B cell (primary cell): ENCODE results near the gene LRRN4. TPM values are rescaled to one million over a fixed set of nuclear protein-coding genes. Genes with fewer than 3 reads are reported as not detected.

Experiments used
- ATAC-seq: fragments of 200-7000 bp; cut with Tn5 transposase; one replicate; pipeline ENCODE4 v1.10.0; 2021; ENCODE audit warnings: low read depth, mild to moderate bottlenecking, moderate number of reproducible peaks, moderate library complexity
- CTCF ChIA-PET: fragments of 350-600 bp; sonication (Branson Sonifier 250); formaldehyde crosslinking; loops from one replicate; lab custom pipeline; 2021; ENCODE audit warnings: antibody characterized with exemption, inconsistent platforms; lab: Charles Lee
- POLR2A ChIA-PET: fragments of 350-600 bp; sonication (Branson Sonifier 250); formaldehyde crosslinking; loops from one replicate; lab custom pipeline; 2021; ENCODE audit warnings: antibody characterized with exemption; lab: Charles Lee
- DNase-seq: peaks from one replicate; pipeline ENCODE4 v3.0.0; 2013
- H2AFZ ChIP-seq: 2 replicates; pipeline ENCODE4 v1.6.1; 2012; ENCODE audit warnings: mild to moderate bottlenecking, low read depth, low read length; ENCODE audit not compliant: insufficient read depth, poor library complexity, severe bottlenecking
- H3K27ac ChIP-seq, 2 donors: 1 replicate in 1 of 2; 2 replicates in 1 of 2; pipeline ENCODE4 v1.5.1; 2012 to 2013; ENCODE audit warnings: low read length in 2 of 2, mild to moderate bottlenecking in 2 of 2, moderate library complexity in 1 of 2
- H3K27me3 ChIP-seq, 4 experiments: fragments of 200-600 bp in 1 of 4; sonication (generic) in 1 of 4; replicated peaks in 1 of 4; 1 replicate in 2 of 4; 2 replicates in 2 of 4; pipeline versions ENCODE4 v1.6.1 to v1.7.0; 2013 to 2016; ENCODE audit warnings: low read length in 3 of 4, mild to moderate bottlenecking in 2 of 4, mixed read lengths in 1 of 4, moderate library complexity in 1 of 4; ENCODE audit not compliant: insufficient read depth in 4 of 4, control insufficient read depth in 3 of 4; ENCODE audit errors: control extremely low read depth in 1 of 4
- H3K36me3 ChIP-seq, 2 experiments: replicated peaks in 1 of 2; 1 replicate in 1 of 2; 2 replicates in 1 of 2; pipeline versions ENCODE4 v1.6.1 to v1.7.1; 2013; ENCODE audit warnings: low read length in 1 of 2; ENCODE audit not compliant: insufficient read depth in 2 of 2, control insufficient read depth in 1 of 2; ENCODE audit errors: control extremely low read depth in 1 of 2, extremely low read depth in 1 of 2
- H3K4me1 ChIP-seq, 2 donors: fragments of 200-600 bp in 1 of 2; sonication (generic) in 1 of 2; 1 replicate in 1 of 2; 2 replicates in 1 of 2; pipeline versions ENCODE4 v1.5.1 to v1.6.1; 2013 to 2017; ENCODE audit warnings: low read length in 2 of 2; ENCODE audit not compliant: control insufficient read depth in 2 of 2, insufficient read depth in 2 of 2
- H3K4me2 ChIP-seq: replicated peaks from 2 replicates; pipeline ENCODE3; 2012; ENCODE audit warnings: mild to moderate bottlenecking, low read depth, low read length; ENCODE audit not compliant: poor library complexity, severe bottlenecking
- H3K4me3 ChIP-seq, 5 experiments: fragments of 200-600 bp in 1 of 5; sonication (generic) in 1 of 5; 1 replicate in 3 of 5; 2 replicates in 2 of 5; pipeline versions ENCODE4 v1.5.1 to v1.7.0; 2011 to 2016; ENCODE audit warnings: low read length in 4 of 5, mild to moderate bottlenecking in 4 of 5, low read depth in 2 of 5, control low read depth in 1 of 5, moderate library complexity in 1 of 5; ENCODE audit not compliant: insufficient read depth in 1 of 5; ENCODE audit errors: control extremely low read depth in 1 of 5, extremely low read depth in 1 of 5
- H3K79me2 ChIP-seq: fragments of 200-600 bp; sonication (generic); one replicate; pipeline ENCODE4 v1.6.0; 2016; ENCODE audit warnings: low read length; ENCODE audit not compliant: control insufficient read depth, insufficient read depth
- H3K9ac ChIP-seq: fragments of 200-600 bp; sonication (generic); 2 replicates; pipeline ENCODE4 v1.6.1; 2017; ENCODE audit warnings: mild to moderate bottlenecking, low read length, moderate library complexity
- H3K9me3 ChIP-seq, 3 donors: one replicate each; pipeline versions ENCODE4 v1.6.1 to v1.7.1; 2013; ENCODE audit warnings: low read length in 2 of 3; ENCODE audit not compliant: control insufficient read depth in 2 of 3, insufficient read depth in 1 of 3; ENCODE audit errors: control extremely low read depth in 1 of 3
- H4K20me1 ChIP-seq: 2 replicates; pipeline ENCODE4 v1.6.0; 2012; ENCODE audit warnings: mild to moderate bottlenecking, low read length; ENCODE audit not compliant: insufficient read depth, control insufficient read depth, poor library complexity, severe bottlenecking
- H3K27ac Mint-ChIP-seq: one replicate; pipeline ENCODE4 v1.8.0; 2021; ENCODE audit warnings: mixed read lengths
- H3K27me3 Mint-ChIP-seq: one replicate; pipeline ENCODE4 v1.8.0; 2021; ENCODE audit warnings: mixed read lengths
- H3K4me1 Mint-ChIP-seq: one replicate; pipeline ENCODE4 v1.8.0; 2021; ENCODE audit warnings: mixed read lengths
- H3K4me3 Mint-ChIP-seq: one replicate; pipeline ENCODE4 v1.8.0; 2021; ENCODE audit warnings: mixed read lengths
- H3K9me3 Mint-ChIP-seq: one replicate; pipeline ENCODE4 v1.8.0; 2022; ENCODE audit warnings: mixed read lengths; ENCODE audit not compliant: insufficient read depth
- CTCF ChIP-seq: fragments of 200-600 bp; IDR thresholded peaks from one replicate; pipeline ENCODE4 v1.8.0; 2022; ENCODE audit warnings: antibody characterized with exemption, mild to moderate bottlenecking
- EZH2 ChIP-seq: IDR thresholded peaks from 2 replicates; pipeline ENCODE4 v1.6.1; 2012; ENCODE audit warnings: borderline replicate concordance, low read depth, mild to moderate bottlenecking, moderate library complexity, low read length; ENCODE audit not compliant: insufficient read depth, poor library complexity, severe bottlenecking
- WGBS: methylation state at CpG from one replicate; pipeline ENCODE4 v1.1.5; 2013; ENCODE audit warnings: missing lambda C conversion rate; ENCODE audit not compliant: insufficient coverage; 5-methylcytosine and 5-hydroxymethylcytosine counted together
- intact Hi-C: fragments of 100-400 bp; cut with micrococcal nuclease; formaldehyde crosslinking; loops from one replicate; pipeline ENCODE4 v1.10.0; 2022
- polyA plus RNA-seq: library from polyadenylated mRNA; depleted of rRNA; stranded (reverse); fragments of >200 nt; gene quantifications from 2 replicates; pipeline ENCODE4 v1.2.3, GENCODE V29; 2012
- total RNA-seq, 2 donors: library from RNA; stranded (reverse); fragments of 120-200 nt in 1 of 2; gene quantifications; 1 replicate in 1 of 2; 2 replicates in 1 of 2; pipeline versions ENCODE4 v1.2.3 to v1.2.4, GENCODE V29; 2013 to 2022

The LRRN4 gene
- total and polyA plus RNA-seq, 2 donors (not counting 1 experiment from before 2014, with no cell fraction given), result not detected

- no peaks in the 10 kb centered on the region for H3K9me3 Mint-ChIP-seq
- H3K27me3 Mint-ChIP-seq, result no peaks in the 10 kb centered on the region
- Histone ChIP-seq H4K20me1 (peaks cover 17% of the 10 kb centered on the region), H3K79me2 (peaks cover 24% of the 10 kb centered on the region), H3K27ac (no peak overlapping the region), H2AFZ (no peak overlapping the region), H3K4me1 (no peaks in the 10 kb centered on the region), H3K27me3 (no peaks in the 10 kb centered on the region), H3K36me3 (peaks cover 19 to 39% of the 10 kb centered on the region in 2 experiments), H3K9me3 (no peaks in the 10 kb centered on the region), H3K4me2 (no peak overlapping the region), H3K4me3 (no peak overlapping the region), H3K9ac (no peak overlapping the region)
- no peak overlapping the region for H3K27ac Mint-ChIP-seq
- 80% methylated on average over 1 of the region's 3 CpGs for WGBS
- ChIA-PET POLR2A (no interaction called here), CTCF (no interaction called here)
- intact Hi-C loops, result no loop called here
- no peak for TF ChIP-seq CTCF
- peaks cover 4% of the 10 kb centered on the region for H3K4me1 Mint-ChIP-seq
- no peak overlapping the region for H3K4me3 Mint-ChIP-seq
- ATAC-seq (no peak), DNase-seq (no peak)
Observed at GRCh38 chr20:6014017-6014416, 39.8 kb downstream of the LRRN4 start.

- ATAC-seq (no peak), DNase-seq (no peak)
- no peaks in the 10 kb centered on the region for H3K27me3 ChIP-seq
- peak overlapping the region; percentile 28 for H3K27ac Mint-ChIP-seq
- 97% methylated on average over 5 of the region's 5 CpGs for WGBS
- H3K4me3 ChIP-seq, result no peak overlapping the region
- POLR2A ChIA-PET, result no interaction called here
- no peak overlapping the region for H3K4me2 ChIP-seq
- no peak overlapping the region for H3K27ac ChIP-seq
- no peak overlapping the region for H3K4me3 Mint-ChIP-seq
- H4K20me1 ChIP-seq, result peaks cover 19% of the 10 kb centered on the region
- TF ChIP-seq EZH2 (no peak), CTCF (no peak)
- H3K9me3 ChIP-seq, result no peaks in the 10 kb centered on the region
- no peak overlapping the region for H3K9ac ChIP-seq
- H3K4me1 Mint-ChIP-seq, result peaks cover 19% of the 10 kb centered on the region
- H3K36me3 ChIP-seq, result peaks cover 17 to 39% of the 10 kb centered on the region in 2 experiments
- H3K79me2 ChIP-seq, result peaks cover 27% of the 10 kb centered on the region
- no peak overlapping the region for H2AFZ ChIP-seq
- CTCF ChIA-PET, result interaction anchor here (0.7 to 1.1 kb wide), 2 partner anchors 378 to 483 kb away, joined by 3 read pairs; no protein-coding TSS in a partner anchor
- peaks cover 4 to 6% of the 10 kb centered on the region in 2 donors for H3K4me1 ChIP-seq
- intact Hi-C loops, result no loop called here
- H3K27me3 Mint-ChIP-seq, result no peaks in the 10 kb centered on the region
- no peaks in the 10 kb centered on the region for H3K9me3 Mint-ChIP-seq
Observed at GRCh38 chr20:6012179-6012578, 41.7 kb downstream of the LRRN4 start.
